ENCODE results near the gene CLASP2. TPM values are rescaled to one million over a fixed set of nuclear protein-coding genes. Genes with fewer than 3 reads are reported as not detected.

The CLASP2 gene
- total RNA-seq, 1 donor from 2014 or later: 125 TPM

DNA sequence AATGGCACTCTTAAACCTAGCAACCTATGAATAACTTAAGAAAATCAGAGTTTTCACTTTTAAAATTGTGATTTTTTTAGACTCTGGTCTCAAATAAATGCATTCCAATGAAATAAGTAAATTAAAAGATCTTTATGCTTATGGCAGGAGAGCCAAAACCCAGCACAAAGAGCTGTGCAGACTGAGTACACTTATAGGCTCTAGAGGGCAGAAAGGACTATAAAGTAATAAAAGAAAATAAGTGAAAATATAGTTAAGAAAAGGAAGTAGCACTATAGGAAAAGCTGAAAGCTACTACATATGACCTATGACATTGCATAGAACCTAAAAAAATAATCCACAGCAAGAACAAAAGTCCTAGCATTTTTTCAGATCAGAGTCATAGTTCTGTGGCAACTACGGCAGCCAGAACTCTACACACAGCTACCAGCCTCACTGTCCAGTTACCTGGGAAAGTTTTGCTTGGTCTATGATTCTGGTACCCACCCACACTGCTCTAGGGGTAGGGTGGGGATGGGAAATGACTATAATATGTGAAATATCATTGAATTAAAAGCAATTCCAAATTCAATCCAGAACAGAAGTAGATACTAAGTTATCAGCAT lies 30.5 kb downstream of the CLASP2 start:
- Mint-ChIP-seq H3K27ac (peak overlapping the region; percentile 37), H3K9me3 (no peaks in the 10 kb centered on the region), H3K4me3 (no peak overlapping the region), H3K4me1 (no peaks in the 10 kb centered on the region), H3K27me3 (ENCODE audit: insufficient read depth, low read depth) (no peaks in the 10 kb centered on the region), H3K36me3 (peaks cover 14% of the 10 kb centered on the region)
- no peak overlapping the region for H3K27ac ChIP-seq
- no peaks in the 10 kb centered on the region for H3K4me1 ChIP-seq
- no peak overlapping the region for H3K9ac ChIP-seq
- no peak overlapping the region for H3K4me2 ChIP-seq
- no peak overlapping the region for H2AFZ ChIP-seq (replicated peaks)
- H3F3A ChIP-seq (ENCODE audit: low read depth): no peaks in the 10 kb centered on the region
- H3K36me3 ChIP-seq: peaks cover 7% of the 10 kb centered on the region
- H4K20me1 ChIP-seq (ENCODE audit: low read depth): no peaks in the 10 kb centered on the region
- H3K9me3 ChIP-seq (ENCODE audit: low read depth): no peaks in the 10 kb centered on the region
- TF ChIP-seq, protein P1, sequence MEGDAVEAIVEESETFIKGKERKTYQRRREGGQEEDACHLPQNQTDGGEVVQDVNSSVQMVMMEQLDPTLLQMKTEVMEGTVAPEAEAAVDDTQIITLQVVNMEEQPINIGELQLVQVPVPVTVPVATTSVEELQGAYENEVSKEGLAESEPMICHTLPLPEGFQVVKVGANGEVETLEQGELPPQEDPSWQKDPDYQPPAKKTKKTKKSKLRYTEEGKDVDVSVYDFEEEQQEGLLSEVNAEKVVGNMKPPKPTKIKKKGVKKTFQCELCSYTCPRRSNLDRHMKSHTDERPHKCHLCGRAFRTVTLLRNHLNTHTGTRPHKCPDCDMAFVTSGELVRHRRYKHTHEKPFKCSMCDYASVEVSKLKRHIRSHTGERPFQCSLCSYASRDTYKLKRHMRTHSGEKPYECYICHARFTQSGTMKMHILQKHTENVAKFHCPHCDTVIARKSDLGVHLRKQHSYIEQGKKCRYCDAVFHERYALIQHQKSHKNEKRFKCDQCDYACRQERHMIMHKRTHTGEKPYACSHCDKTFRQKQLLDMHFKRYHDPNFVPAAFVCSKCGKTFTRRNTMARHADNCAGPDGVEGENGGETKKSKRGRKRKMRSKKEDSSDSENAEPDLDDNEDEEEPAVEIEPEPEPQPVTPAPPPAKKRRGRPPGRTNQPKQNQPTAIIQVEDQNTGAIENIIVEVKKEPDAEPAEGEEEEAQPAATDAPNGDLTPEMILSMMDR (IDR thresholded peaks at IDR 0.05): no peak
- no peak for TF ChIP-seq EZH2phosphoT487 (IDR thresholded peaks at IDR 0.05)
- TF ChIP-seq EZH2 (IDR thresholded peaks at IDR 0.05): no peak
- no peak overlapping the region for H3K4me3 ChIP-seq
- peaks cover 9% of the 10 kb centered on the region for H3K79me2 ChIP-seq (ENCODE audit: low read depth)
- DNase-seq (ENCODE audit: low spot score): no peak
- no peaks in the 10 kb centered on the region for H3K27me3 ChIP-seq

DNA sequence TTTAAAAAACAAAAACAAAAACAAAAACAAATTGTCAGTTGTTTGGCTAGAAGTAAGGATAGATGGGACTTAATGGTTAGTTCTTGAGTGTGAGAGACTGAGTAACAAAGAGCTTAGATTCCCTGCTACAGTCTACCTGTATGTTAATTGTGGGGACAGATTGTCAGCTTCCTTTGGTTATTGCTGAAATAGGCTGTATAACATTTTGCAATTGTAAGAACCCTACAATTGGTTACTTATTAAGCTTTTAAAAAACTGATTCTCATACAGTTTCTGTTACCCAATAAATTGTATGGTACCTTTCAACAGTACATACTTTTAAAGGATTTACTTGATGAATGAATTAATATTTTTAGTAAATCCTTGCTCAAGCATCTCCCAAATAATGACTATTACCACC lies 35.3 kb downstream of the CLASP2 start:
- no peaks in the 10 kb centered on the region for H3K79me2 ChIP-seq (ENCODE audit: low read depth)
- H4K20me1 ChIP-seq (ENCODE audit: low read depth): no peaks in the 10 kb centered on the region
- Mint-ChIP-seq H3K27me3 (ENCODE audit: insufficient read depth, low read depth) (no peaks in the 10 kb centered on the region), H3K4me1 (no peaks in the 10 kb centered on the region), H3K4me3 (no peak overlapping the region), H3K27ac (no peak overlapping the region), H3K9me3 (peaks cover 14% of the 10 kb centered on the region), H3K36me3 (peaks cover 46% of the 10 kb centered on the region)
- H3K4me1 ChIP-seq: no peaks in the 10 kb centered on the region
- H3K27ac ChIP-seq: no peak overlapping the region
- H3K9me3 ChIP-seq (ENCODE audit: low read depth): peaks cover 10% of the 10 kb centered on the region
- H3F3A ChIP-seq (ENCODE audit: low read depth): no peaks in the 10 kb centered on the region
- H2AFZ ChIP-seq (replicated peaks): no peak overlapping the region
- no peak overlapping the region for H3K4me3 ChIP-seq
- no peak overlapping the region for H3K4me2 ChIP-seq
- H3K27me3 ChIP-seq: no peaks in the 10 kb centered on the region
- H3K36me3 ChIP-seq: peaks cover 25% of the 10 kb centered on the region
- TF ChIP-seq, protein P1 (IDR thresholded peaks at IDR 0.05): no peak
- TF ChIP-seq EZH2 (IDR thresholded peaks at IDR 0.05): no peak
- no peak for TF ChIP-seq EZH2phosphoT487 (IDR thresholded peaks at IDR 0.05)
- H3K9ac ChIP-seq: no peak overlapping the region
- no peak for DNase-seq (ENCODE audit: low spot score)

DNA sequence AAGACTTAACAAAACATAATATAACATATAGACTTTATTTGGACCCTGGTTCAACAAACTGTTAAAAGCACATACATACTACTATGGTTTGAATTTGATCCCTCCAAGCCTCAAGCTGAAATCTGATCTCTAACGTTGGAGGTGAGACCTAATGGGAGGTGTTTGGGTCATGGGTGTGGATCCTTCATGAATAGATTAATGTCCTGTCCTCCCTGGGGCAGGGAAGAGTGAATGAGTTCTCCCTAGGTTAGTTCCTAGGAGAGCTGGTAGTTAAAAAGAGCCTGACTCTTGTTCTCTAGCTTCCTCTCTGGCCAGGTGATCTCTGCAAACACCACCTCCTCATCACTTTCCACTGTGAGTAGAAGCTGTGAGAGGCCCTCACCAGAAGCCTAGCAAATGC lies 36.4 kb downstream of the CLASP2 start:
- Histone ChIP-seq H3K9me3 (ENCODE audit: low read depth) (peaks cover 12% of the 10 kb centered on the region), H2AFZ (replicated peaks) (no peak overlapping the region), H3K79me2 (ENCODE audit: low read depth) (no peaks in the 10 kb centered on the region), H3K4me3 (no peak overlapping the region), H3K27me3 (no peaks in the 10 kb centered on the region), H3F3A (ENCODE audit: low read depth) (no peaks in the 10 kb centered on the region), H3K4me1 (no peaks in the 10 kb centered on the region), H3K9ac (no peak overlapping the region), H3K36me3 (peaks cover 27% of the 10 kb centered on the region), H3K4me2 (no peak overlapping the region), H4K20me1 (ENCODE audit: low read depth) (no peaks in the 10 kb centered on the region), H3K27ac (no peak overlapping the region)
- Mint-ChIP-seq H3K4me3 (no peak overlapping the region), H3K9me3 (peaks cover 18% of the 10 kb centered on the region), H3K27me3 (ENCODE audit: insufficient read depth, low read depth) (no peaks in the 10 kb centered on the region), H3K27ac (no peak overlapping the region), H3K36me3 (peaks cover 48% of the 10 kb centered on the region), H3K4me1 (no peaks in the 10 kb centered on the region)
- no peak for TF ChIP-seq EZH2 (IDR thresholded peaks at IDR 0.05)
- TF ChIP-seq EZH2phosphoT487 (IDR thresholded peaks at IDR 0.05): no peak
- TF ChIP-seq, protein P1 (IDR thresholded peaks at IDR 0.05): no peak
- no peak for DNase-seq (ENCODE audit: low spot score)

Data from neural progenitor cell (in vitro differentiated cells).